NCI-H460 (cell line): ENCODE data around the gene ADD1. TPM values are rescaled to one million over a fixed set of nuclear protein-coding genes. Genes with fewer than 3 reads are reported as not detected.
"Not testable (repeated sequence)": the region's sequence is repeated elsewhere in the genome, so short reads cannot be mapped to it uniquely, and the experiment has no call there.

Experiments
- DNase-seq: peaks from one replicate; pipeline ENCODE4 v3.0.0-alpha.2; 2016; ENCODE audit warnings: low read depth; ENCODE audit errors: extremely low read depth
- total RNA-seq: library from RNA; depleted of rRNA; stranded (reverse); fragments of >200 nt; shearing (Covaris generic); gene quantifications from 2 replicates; pipeline ENCODE4 v1.2.3, GENCODE V29; 2014

Gene ADD1
- total RNA-seq, 1 experiment from 2014 or later: 71.6 TPM

DNA sequence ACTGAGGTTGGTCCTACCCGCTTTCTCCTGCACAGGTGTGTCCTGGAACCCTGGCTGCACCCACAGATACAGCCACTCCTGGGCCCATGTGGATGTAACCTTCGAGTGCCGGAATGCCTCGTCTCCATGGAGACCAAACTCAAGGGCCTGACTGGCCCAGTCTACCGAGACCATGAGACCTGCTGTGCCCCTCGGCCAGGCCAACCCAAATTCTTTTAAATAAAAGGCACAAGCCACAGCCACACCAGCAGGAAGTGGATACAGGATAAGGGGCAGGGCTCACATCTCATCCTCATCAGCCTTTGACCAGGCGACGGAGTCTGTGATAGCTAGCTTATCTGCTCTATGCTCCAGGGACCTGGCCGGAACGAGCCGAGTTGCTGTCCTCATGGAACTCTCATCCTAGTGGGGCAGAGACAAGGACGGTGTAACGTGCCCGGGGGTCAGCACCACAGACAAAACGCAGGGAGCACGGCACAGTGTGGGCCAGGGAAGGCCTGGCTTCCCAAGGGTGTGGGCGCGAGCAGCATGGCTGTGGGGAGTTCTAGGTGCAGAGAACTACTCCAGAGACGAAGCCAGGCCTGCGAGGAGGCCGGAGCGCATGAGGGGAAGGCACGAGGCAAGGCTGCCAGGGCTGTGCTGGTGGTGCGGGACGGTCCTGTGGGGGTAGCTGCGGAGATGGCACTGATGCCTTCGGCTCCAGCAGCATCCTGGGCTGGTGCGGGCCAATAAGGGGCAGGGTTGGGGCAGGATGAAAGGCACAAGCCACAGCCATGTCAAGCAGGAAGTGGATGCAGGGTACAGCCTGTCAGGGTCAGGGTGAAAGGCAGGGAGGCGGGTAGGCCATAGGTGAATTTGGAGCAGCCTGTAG, 96.9 kb downstream of the ADD1 start:
- DNase-seq: no peak

- no peak for DNase-seq
Observed at GRCh38 chr4:2941138-2942036, 97.7 kb downstream of the ADD1 start.

DNA sequence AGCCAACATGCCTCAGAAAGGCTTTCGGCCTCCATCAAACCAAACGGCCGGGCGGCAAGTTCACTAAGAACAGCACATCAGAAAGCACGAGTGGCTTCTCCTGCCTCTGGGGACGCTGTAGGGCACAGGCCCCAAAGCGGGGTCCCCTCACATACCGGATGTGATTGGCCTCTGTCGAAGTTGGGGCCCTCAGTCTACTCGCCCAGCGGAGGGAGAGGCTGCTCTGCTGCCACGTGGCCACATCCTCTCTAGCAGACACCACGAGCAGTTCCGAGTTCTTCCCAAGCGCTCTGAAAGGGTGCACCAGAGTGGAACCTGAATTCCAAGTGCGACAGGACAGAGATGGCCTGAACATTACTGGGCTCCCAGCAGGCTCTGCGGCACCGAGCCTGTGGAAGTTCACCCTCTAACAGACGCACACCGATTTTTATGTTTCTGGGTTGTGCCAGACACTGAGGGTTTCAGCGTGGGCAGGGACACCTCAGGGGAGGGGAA, 98.4 kb downstream of the ADD1 start:
- no peak for DNase-seq

- DNase-seq: no peak
Observed at GRCh38 chr4:2942532-2943363, 99.1 kb downstream of the ADD1 start.

DNA sequence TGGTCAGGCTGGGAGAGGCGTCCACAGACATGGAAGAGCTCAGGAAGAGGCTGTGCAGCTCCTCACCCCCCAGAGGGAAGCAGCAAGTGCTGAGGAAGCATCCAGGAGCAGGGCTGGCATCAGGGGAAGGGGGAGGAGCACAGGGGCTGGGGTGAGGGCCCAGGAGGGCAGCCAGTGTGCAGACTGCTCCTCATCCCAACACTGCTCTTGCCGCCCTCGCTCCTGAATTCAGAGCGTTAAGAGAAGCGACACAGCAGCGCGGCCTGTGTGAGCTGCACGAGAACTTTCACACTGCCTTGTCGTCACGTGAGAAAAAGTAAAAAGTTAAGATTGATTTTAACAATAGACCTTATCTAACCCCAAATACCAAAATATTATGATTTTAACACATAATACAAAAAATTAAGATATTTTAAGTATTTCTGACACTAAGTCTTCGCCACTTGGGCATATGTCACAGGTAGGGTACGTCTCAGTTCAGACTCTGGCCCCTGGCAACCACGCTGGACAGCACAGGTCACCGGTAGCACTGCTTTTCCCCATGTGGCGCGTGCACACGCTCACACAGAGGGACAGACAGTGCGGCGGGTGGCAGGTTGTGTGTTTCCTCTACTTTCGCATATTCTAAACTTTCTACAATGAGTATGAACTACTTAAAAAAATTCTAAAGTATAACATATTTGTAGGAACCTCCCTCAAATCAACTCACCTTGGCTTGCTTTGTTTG, 99.9 kb downstream of the ADD1 start:
- no peak for DNase-seq

DNA sequence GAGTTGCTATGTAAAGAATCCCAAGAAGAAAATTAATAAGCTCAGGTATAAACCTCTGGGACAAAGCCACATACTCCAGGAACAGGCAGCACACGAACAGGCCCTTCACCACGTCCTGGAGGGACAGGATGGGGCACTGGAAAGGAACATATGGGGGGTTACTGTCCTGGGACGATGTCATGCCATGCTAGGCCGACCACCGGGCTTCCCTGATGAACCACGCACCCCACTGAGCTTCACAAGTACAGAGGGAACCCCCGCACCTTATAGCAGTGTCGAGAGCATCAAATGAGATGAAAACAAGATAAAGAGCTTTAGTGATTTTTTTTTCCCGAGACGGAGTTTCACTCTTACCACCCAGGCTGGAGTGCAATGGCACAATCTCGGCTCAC, 100.4 kb downstream of the ADD1 start:
- no peak for DNase-seq

DNA sequence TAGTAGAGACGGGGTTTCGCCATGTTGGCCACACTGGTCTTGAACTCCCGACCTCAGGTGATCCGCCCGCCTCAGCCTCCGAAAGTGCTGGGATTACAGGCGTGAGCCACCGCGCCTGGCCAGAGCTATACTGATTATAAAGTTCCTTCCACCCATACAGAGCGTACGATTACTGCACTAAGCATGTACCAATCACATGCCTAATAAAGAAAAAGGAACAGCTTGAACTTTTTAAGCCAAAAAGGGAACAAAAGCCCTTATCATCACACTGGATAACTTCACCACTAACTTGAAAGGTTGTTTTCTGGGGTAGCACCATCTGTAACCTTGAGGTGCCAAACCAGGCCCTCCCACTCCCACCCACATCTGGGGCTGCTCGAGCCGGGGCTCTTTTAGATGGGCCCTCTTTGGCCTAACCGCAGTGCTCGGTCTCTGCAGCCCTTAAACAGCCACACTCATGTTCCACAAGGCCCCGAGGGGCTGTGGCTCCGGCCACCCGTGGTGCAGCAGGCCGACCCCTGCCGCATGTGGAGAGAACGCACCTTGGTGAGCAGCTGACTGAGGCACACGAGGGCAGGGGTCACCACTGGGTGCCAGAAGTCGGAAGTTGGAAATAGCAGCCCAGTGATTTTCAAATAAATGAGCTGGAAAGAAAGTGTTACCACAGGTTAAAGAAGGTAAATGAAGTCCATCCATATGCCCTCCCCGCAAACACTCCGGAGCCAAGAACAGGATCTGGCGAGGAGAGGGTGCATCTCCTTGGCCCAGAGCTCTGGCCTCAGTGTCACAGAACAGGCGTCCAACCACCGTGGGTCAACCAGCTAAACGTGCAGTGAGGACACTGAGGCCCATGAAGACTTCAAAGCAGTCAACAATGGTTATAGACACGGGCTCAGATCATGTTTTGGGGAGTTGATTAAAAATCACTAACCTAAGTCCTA, 101.2 kb downstream of the ADD1 start:
- DNase-seq: no peak

- DNase-seq: not testable (repeated sequence)
Observed at GRCh38 chr4:2945619-2946604, 102.3 kb downstream of the ADD1 start.

GRCh38 chr4:2946812-2947600, 103.4 kb downstream of the ADD1 start:
- no peak for DNase-seq

DNA sequence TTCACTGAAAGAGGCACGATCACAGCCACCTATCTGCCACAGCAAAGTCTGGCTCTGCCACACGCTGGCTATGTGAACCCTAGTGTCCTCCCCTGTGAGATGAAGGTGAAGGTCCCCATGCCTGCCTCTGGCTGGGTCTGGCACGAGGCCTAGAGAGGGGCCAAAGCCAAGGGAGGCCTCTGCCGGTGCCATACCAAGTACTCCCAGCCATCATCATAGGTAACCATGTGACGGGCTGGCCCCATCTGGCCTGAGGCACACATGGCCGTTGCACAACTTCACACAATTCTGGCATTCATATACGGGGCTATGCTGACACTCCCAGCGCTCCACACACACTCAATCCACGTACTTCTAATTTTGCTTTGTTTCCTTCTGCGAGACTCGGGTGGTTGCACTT, 104.3 kb downstream of the ADD1 start:
- DNase-seq: no peak

DNA sequence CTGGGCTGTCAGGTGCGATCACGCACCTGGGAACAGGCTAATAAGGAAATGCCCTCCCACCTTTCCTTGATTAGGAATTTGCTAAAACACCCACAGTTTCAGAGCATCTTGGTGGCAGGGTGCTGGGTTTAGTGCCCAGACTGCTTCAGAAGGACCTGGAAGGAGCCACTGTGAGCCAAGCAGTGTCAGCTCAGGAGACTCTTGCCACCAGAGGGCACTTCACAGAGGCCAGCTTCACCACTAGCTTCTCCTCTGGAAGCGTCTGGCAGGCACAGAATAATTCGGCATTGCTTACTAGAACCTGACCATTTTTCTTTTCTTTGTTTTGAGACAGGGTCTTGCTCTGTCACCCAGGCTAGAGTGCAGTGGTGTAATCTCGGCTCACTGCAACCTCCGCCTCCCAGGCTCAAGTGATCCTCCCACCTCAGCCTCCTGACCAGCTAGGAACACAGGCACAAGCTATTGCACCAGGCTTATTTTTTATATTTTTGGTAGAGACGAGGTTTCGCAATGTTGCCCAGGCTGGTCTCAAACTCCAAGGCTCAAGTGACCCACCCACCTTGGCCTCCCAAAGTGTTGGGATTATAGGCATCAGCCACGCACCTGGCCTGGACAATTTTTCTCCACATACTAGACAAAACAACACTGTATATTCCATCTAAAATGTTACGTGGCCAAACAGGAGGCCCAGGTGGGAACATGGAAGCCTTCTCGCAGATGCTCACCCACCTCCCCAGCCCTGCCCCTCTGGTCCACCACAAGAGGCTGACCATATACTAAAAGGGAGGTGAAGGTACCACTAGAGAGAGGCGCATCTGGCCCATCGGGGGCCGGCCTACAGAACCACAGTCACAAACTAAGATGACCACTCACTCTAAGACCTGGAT, 105.5 kb downstream of the ADD1 start:
- no peak for DNase-seq

DNA sequence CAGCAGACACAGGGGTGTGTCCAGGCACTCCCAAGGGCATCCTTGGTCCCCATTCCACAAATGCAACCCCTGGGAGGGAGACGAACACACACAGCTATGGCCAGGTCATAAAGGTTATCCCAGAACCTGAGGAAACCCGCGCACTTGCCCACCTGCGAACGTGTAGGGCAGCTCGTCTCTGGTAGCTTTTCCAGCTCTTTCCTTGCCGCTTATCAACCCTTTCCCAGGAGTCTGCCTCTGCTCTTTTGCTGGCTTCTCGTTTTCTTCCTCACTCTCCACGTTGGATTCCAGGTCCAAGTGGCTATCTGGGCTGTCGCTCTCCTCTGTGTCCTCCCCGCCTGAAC, 106.1 kb downstream of the ADD1 start:
- DNase-seq: no peak

GRCh38 chr4:2950221-2950989, 106.8 kb downstream of the ADD1 start:
- no peak for DNase-seq

- no peak for DNase-seq
Observed at GRCh38 chr4:2953496-2953895, 109.9 kb downstream of the ADD1 start.
